Fibroblast of peridontal ligament (primary cell): ENCODE data around the gene NPHS2.
A peak's percentile ranks its signal among the peaks of the same experiment; 100 is the strongest.

Experiments used
- DNase-seq: peaks from one replicate; pipeline ENCODE4 v3.0.0-alpha.2; 2010; ENCODE audit errors: extremely low read depth

NPHS2 gene

GRCh38 chr1:179575497-179576314, at the start of gene NPHS2:
TSS of gene NPHS2 (minus strand) at chr1:179575948. CDS start at chr1:179575864, 84 bp downstream.
- no peak for DNase-seq

GRCh38 chr1:179612361-179612760, 36.6 kb upstream of the NPHS2 start:
- no peak for DNase-seq

GRCh38 chr1:179601093-179601492, 25.3 kb upstream of the NPHS2 start:
- no peak for DNase-seq

GRCh38 chr1:179599623-179600249, 24.0 kb upstream of the NPHS2 start:
- peak; percentile 27 for DNase-seq

- no peak for DNase-seq
These were observed 22.9 kb upstream of the NPHS2 start for GRCh38 chr1:179598631-179599030.

GRCh38 chr1:179591592-179592580, 16.1 kb upstream of the NPHS2 start, which contains the start of gene TDRD5:
TSS of gene TDRD5 (plus strand) at chr1:179591832. CDS start at chr1:179592616, 784 bp downstream.
- no peak for DNase-seq

- DNase-seq, result no peak
These were observed 15.5 kb upstream of the NPHS2 start for GRCh38 chr1:179591253-179591591.

- no peak for DNase-seq
These were observed 14.9 kb upstream of the NPHS2 start for GRCh38 chr1:179590671-179591070.

GRCh38 chr1:179589509-179589908, 13.8 kb upstream of the NPHS2 start:
- DNase-seq, result no peak

GRCh38 chr1:179588425-179589024, 12.8 kb upstream of the NPHS2 start:
- no peak for DNase-seq

- DNase-seq, result no peak
These were observed 11.6 kb upstream of the NPHS2 start for GRCh38 chr1:179587336-179587735.

GRCh38 chr1:179586107-179586823, 10.5 kb upstream of the NPHS2 start:
- peak; percentile 17 for DNase-seq

GRCh38 chr1:179583771-179584320, 8.1 kb upstream of the NPHS2 start:
- no peak for DNase-seq

GRCh38 chr1:179576509-179576908, 761 bp upstream of the NPHS2 start:
- no peak for DNase-seq

GRCh38 chr1:179558078-179558477, 17.7 kb downstream of the NPHS2 start:
- DNase-seq, result no peak

- no peak for DNase-seq
These were observed 21.3 kb downstream of the NPHS2 start for GRCh38 chr1:179554427-179554826.

GRCh38 chr1:179550746-179551682, 24.7 kb downstream of the NPHS2 start:
- peak; percentile 79 for DNase-seq

GRCh38 chr1:179549368-179549700, 26.4 kb downstream of the NPHS2 start:
- no peak for DNase-seq

GRCh38 chr1:179548666-179549367, 26.9 kb downstream of the NPHS2 start:
- no peak for DNase-seq
